Hepatocyte (in vitro differentiated cells): ENCODE results near the gene GRID1. TPM values are rescaled to one million over a fixed set of nuclear protein-coding genes. Genes with fewer than 3 reads are reported as not detected.

Source experiments
- DNase-seq: peaks from one replicate; pipeline ENCODE4 v3.0.0-alpha.2; 2016; ENCODE audit warnings: low spot score
- H2AFZ ChIP-seq: fragments of 200-600 bp; sonication (generic); 2 replicates; pipeline ENCODE4 v1.6.0; 2016; ENCODE audit warnings: antibody characterized with exemption, mild to moderate bottlenecking
- H3K27ac ChIP-seq: fragments of 200-600 bp; sonication (generic); 2 replicates; pipeline ENCODE4 v1.5.1; 2016; ENCODE audit warnings: mild to moderate bottlenecking
- H3K27me3 ChIP-seq: fragments of 200-600 bp; sonication (generic); 2 replicates; pipeline ENCODE4 v1.6.1; 2016
- H3K36me3 ChIP-seq: fragments of 200-600 bp; sonication (generic); replicated peaks from 2 replicates; pipeline ENCODE4 v1.5.1; 2016; ENCODE audit warnings: low read depth; ENCODE audit not compliant: insufficient read depth
- H3K4me1 ChIP-seq: fragments of 200-600 bp; sonication (generic); 2 replicates; pipeline ENCODE4 v1.5.1; 2016; ENCODE audit warnings: mild to moderate bottlenecking, moderate library complexity; ENCODE audit not compliant: insufficient read depth
- H3K4me2 ChIP-seq: fragments of 200-600 bp; sonication (generic); 2 replicates; pipeline ENCODE4 v1.6.0; 2016
- H3K4me3 ChIP-seq: fragments of 200-600 bp; sonication (generic); 2 replicates; pipeline ENCODE4 v1.5.1; 2016; ENCODE audit warnings: mild to moderate bottlenecking
- H3K79me2 ChIP-seq: fragments of 200-600 bp; sonication (generic); 2 replicates; pipeline ENCODE4 v1.6.0; 2017; ENCODE audit warnings: mild to moderate bottlenecking
- H3K9me2 ChIP-seq: fragments of 200-600 bp; sonication (generic); replicated peaks from 2 replicates; pipeline ENCODE4 v1.6.0; 2017; ENCODE audit warnings: mild to moderate bottlenecking; ENCODE audit not compliant: insufficient read depth
- H3K9me3 ChIP-seq: fragments of 200-600 bp; sonication (generic); 2 replicates; pipeline ENCODE4 v1.5.1; 2016; ENCODE audit warnings: low read depth, mild to moderate bottlenecking
- H4K20me1 ChIP-seq: fragments of 200-600 bp; sonication (generic); 2 replicates; pipeline ENCODE4 v1.6.0; 2016; ENCODE audit warnings: mild to moderate bottlenecking; ENCODE audit not compliant: insufficient read depth, poor library complexity, severe bottlenecking
- CTCF ChIP-seq: fragments of 200-600 bp; sonication (generic); IDR thresholded peaks from 2 replicates; pipeline ENCODE4 v1.5.1; 2016; ENCODE audit warnings: antibody characterized with exemption, mild to moderate bottlenecking; ENCODE audit not compliant: poor library complexity
- EZH2 ChIP-seq: fragments of 200-600 bp; sonication (generic); IDR thresholded peaks from 2 replicates; pipeline ENCODE4 v1.6.1; 2016; ENCODE audit warnings: antibody characterized with exemption, mild to moderate bottlenecking, borderline replicate concordance
- EZH2phosphoT487 ChIP-seq: fragments of 200-600 bp; sonication (generic); IDR thresholded peaks from one replicate; pipeline ENCODE4 v1.6.1; 2018; ENCODE audit warnings: antibody characterized with exemption, mild to moderate bottlenecking, low read depth, moderate library complexity; ENCODE audit not compliant: unreplicated experiment, severe bottlenecking
- WGBS: methylation state at CpG from one replicate; pipeline ENCODE4 v1.1.6; 2016; ENCODE audit warnings: low lambda C conversion rate; ENCODE audit errors: missing lambda C conversion rate; 5-methylcytosine and 5-hydroxymethylcytosine counted together
- polyA plus RNA-seq: library from polyadenylated mRNA; unstranded; fragments of >200 nt; fragmentation: Nextera tagmentation; extraction: Ambion mirVana; gene quantifications from 2 replicates; pipeline ENCODE4 v1.2.1, GENCODE V29; 2016
- total RNA-seq: library from RNA; depleted of rRNA; stranded (reverse); fragments of >200 nt; gene quantifications from 2 replicates; pipeline ENCODE4 v1.2.3, GENCODE V29; 2014

GRID1 gene
- total and polyA plus RNA-seq, 2 experiments from 2014 or later: 0.07 to 0.37 TPM

DNA sequence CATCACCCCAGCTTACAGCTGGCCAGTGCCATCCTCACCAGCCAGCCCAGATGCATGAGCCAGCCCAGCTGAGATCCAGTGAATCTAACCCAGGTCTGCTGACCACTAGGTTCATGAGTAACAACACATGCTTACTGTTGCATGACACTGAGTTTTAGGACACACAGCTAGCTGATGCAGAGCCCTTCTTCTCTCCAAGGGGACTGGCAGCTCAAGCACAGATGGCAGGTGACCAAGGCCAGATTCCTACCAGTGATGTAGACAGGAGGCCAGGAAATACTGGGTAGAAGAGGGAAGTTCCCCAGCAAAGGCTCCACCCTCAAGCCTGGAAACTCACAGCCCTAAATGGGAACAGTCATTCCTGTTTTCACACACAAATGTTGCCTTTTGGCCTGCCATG is 236.6 kb downstream of the GRID1 start:
- no peak overlapping the region for H2AFZ ChIP-seq

GRCh38 chr10:86128360-86128759 is 238.2 kb downstream of the GRID1 start:
- no peaks in the 10 kb centered on the region for H3K4me1 ChIP-seq
- H3K4me3 ChIP-seq: no peak overlapping the region
- H3K4me2 ChIP-seq: no peak overlapping the region
- no peaks in the 10 kb centered on the region for H3K79me2 ChIP-seq
- WGBS: 86% methylated on average over 5 of the region's 5 CpGs
- H3K36me3 ChIP-seq: no peaks in the 10 kb centered on the region
- H4K20me1 ChIP-seq: no peaks in the 10 kb centered on the region
- H3K27ac ChIP-seq: no peak overlapping the region
- H3K27me3 ChIP-seq: no peaks in the 10 kb centered on the region
- DNase-seq: no peak
- H2AFZ ChIP-seq: no peak overlapping the region
- no peak for TF ChIP-seq CTCF
- H3K9me3 ChIP-seq: no peaks in the 10 kb centered on the region
- no peaks in the 10 kb centered on the region for H3K9me2 ChIP-seq

More for the DNA sequence above, 236.6 kb downstream of the GRID1 start:
- H3K79me2 ChIP-seq: no peaks in the 10 kb centered on the region
- H3K4me3 ChIP-seq: no peak overlapping the region
- H3K9me2 ChIP-seq: no peaks in the 10 kb centered on the region
- TF ChIP-seq CTCF: no peak
- no peak for TF ChIP-seq EZH2
- no peak for TF ChIP-seq EZH2phosphoT487
- H3K36me3 ChIP-seq: no peaks in the 10 kb centered on the region
- DNase-seq: no peak
- no peak overlapping the region for H3K4me2 ChIP-seq
- no peak overlapping the region for H3K27ac ChIP-seq
- H3K9me3 ChIP-seq: no peaks in the 10 kb centered on the region
- H3K4me1 ChIP-seq: no peaks in the 10 kb centered on the region
- H3K27me3 ChIP-seq: no peaks in the 10 kb centered on the region
- no peaks in the 10 kb centered on the region for H4K20me1 ChIP-seq

- H3K4me1 ChIP-seq: no peaks in the 10 kb centered on the region
- H2AFZ ChIP-seq: no peak overlapping the region
- no peaks in the 10 kb centered on the region for H4K20me1 ChIP-seq
- no peak for DNase-seq
- H3K27ac ChIP-seq: no peak overlapping the region
- no peaks in the 10 kb centered on the region for H3K9me2 ChIP-seq
- TF ChIP-seq EZH2phosphoT487 (no peak), EZH2 (no peak), CTCF (no peak)
- no peaks in the 10 kb centered on the region for H3K27me3 ChIP-seq
- no peaks in the 10 kb centered on the region for H3K79me2 ChIP-seq
- no peak overlapping the region for H3K4me3 ChIP-seq
- H3K4me2 ChIP-seq: no peak overlapping the region
- 70% methylated on average over 8 of the region's 8 CpGs for WGBS
- no peaks in the 10 kb centered on the region for H3K9me3 ChIP-seq
- H3K36me3 ChIP-seq: no peaks in the 10 kb centered on the region
Measured at GRCh38 chr10:86127274-86127819, 239.2 kb downstream of the GRID1 start.

- H3K9me3 ChIP-seq: no peaks in the 10 kb centered on the region
- H4K20me1 ChIP-seq: no peaks in the 10 kb centered on the region
- H3K27me3 ChIP-seq: no peaks in the 10 kb centered on the region
- H2AFZ ChIP-seq: no peak overlapping the region
- no peak overlapping the region for H3K4me2 ChIP-seq
- no peak for DNase-seq
- no peaks in the 10 kb centered on the region for H3K4me1 ChIP-seq
- H3K4me3 ChIP-seq: no peak overlapping the region
- H3K79me2 ChIP-seq: no peaks in the 10 kb centered on the region
- 95% methylated on average over 4 of the region's 4 CpGs for WGBS
- no peak overlapping the region for H3K27ac ChIP-seq
- no peak for TF ChIP-seq CTCF
- no peak for TF ChIP-seq EZH2
- no peaks in the 10 kb centered on the region for H3K36me3 ChIP-seq
- no peaks in the 10 kb centered on the region for H3K9me2 ChIP-seq
Measured at GRCh38 chr10:86124734-86125133, 241.9 kb downstream of the GRID1 start.
